ENCODE measurements around the gene PIK3R2. TPM values are rescaled to one million over a fixed set of nuclear protein-coding genes. Genes with fewer than 3 reads are reported as not detected.

Gene PIK3R2
- total and polyA plus RNA-seq, 2 of the 8 experiments (the other 6 are each of a cell fraction or from before 2014, with no cell fraction given): 21.7 to 57.1 TPM

- H3K4me1 ChIP-seq (replicated peaks in 1 of 4; ENCODE audit: control insufficient read depth in 3 of 4, insufficient read depth in 4 of 4, low read length in 3 of 4): peaks cover 0 to 7% (median 2%) of the 10 kb centered on the region in 4 experiments; a peak in 4 of 7 replicates
- no peak overlapping the region for H3K27ac ChIP-seq (ENCODE audit: low read depth, low read length)
- peaks cover 0 to 8% (median 3%) of the 10 kb centered on the region in 4 experiments; a peak in 3 of 8 replicates for H3K36me3 ChIP-seq (ENCODE audit: control insufficient read depth in 2 of 4, insufficient read depth in 4 of 4, low read length in 3 of 4)
- H2AFZ ChIP-seq (ENCODE audit: low read length): no peak overlapping the region
- H3K23me2 ChIP-seq (ENCODE audit: low read depth, low read length): peaks cover 13% of the 10 kb centered on the region
- H2BK12ac ChIP-seq (ENCODE audit: low read depth, low read length): no peak overlapping the region
- no peak overlapping the region for H3K23ac ChIP-seq (ENCODE audit: insufficient read length)
- no peak overlapping the region for H3K4me3 ChIP-seq (ENCODE audit: extremely low read depth in 1 of 4, insufficient read depth in 2 of 4, low read depth in 3 of 4, low read length in 4 of 4)
- no peak overlapping the region for H3K18ac ChIP-seq (ENCODE audit: extremely low read depth, low read length)
- no peak overlapping the region for H3K4ac ChIP-seq (replicated peaks; ENCODE audit: insufficient read length, low read depth, low read length)
- no peaks in the 10 kb centered on the region; a peak in 1 of 4 replicates for H3K79me2 ChIP-seq (ENCODE audit: control insufficient read depth in 1 of 2, insufficient read depth in 2 of 2, low read length in 2 of 2)
- POLR2A ChIA-PET (ENCODE audit: partially characterized antibody): interaction anchor here (0.6 to 2.0 kb wide), 7 partner anchors 9 to 132 kb away, joined by 3 to 7 read pairs (median 4); no protein-coding TSS in a partner anchor
- no peak overlapping the region for H2BK5ac ChIP-seq (ENCODE audit: low read depth, low read length)
- H2AK5ac ChIP-seq (ENCODE audit: low read depth, low read length): no peak overlapping the region
- DNase-seq (ENCODE audit: low read depth in 1 of 2, low spot score in 2 of 2) (no peak), FAIRE-seq (no peak)
- peak overlapping the region in 1 of 2 experiments; percentile 90; a peak in 1 of 4 replicates for H3K4me2 ChIP-seq (ENCODE audit: insufficient read depth in 1 of 2, low read depth in 2 of 2, low read length in 2 of 2)
- H2BK15ac ChIP-seq (ENCODE audit: low read length): no peak overlapping the region; the same call in 1 of the 2 replicates
- H4K8ac ChIP-seq (ENCODE audit: extremely low read depth, insufficient read depth, low read length): no peak overlapping the region
- TF ChIP-seq CHD1 (IDR thresholded peaks at IDR 0.05; ENCODE audit: low read depth, low read length) (no peak), HDAC6 (IDR thresholded peaks at IDR 0.05; ENCODE audit: low read depth, low read length) (no peak), YY1 (IDR thresholded peaks at IDR 0.05; ENCODE audit: low read depth, low read length) (no peak), CEBPB (IDR thresholded peaks at IDR 0.05; ENCODE audit: low read depth, low read length) (no peak), SP1 (IDR thresholded peaks at IDR 0.05; ENCODE audit: low read depth, low read length) (no peak), SUZ12 (IDR thresholded peaks at IDR 0.05; ENCODE audit: low read length) (no peak), SRF (IDR thresholded peaks at IDR 0.05; ENCODE audit: low read depth, low read length) (no peak), SIRT6 (IDR thresholded peaks at IDR 0.05; ENCODE audit: low read length) (no peak), RFX5 (IDR thresholded peaks at IDR 0.05; ENCODE audit: borderline replicate concordance, low read depth, low read length) (no peak), RNF2 (IDR thresholded peaks at IDR 0.05; ENCODE audit: borderline replicate concordance, low read depth, low read length, missing control alignments, poor library complexity, severe bottlenecking) (no peak), RAD21 (IDR thresholded peaks at IDR 0.05 in 1 of 2, conservative IDR thresholded peaks at IDR 0.05 in 1 of 2; ENCODE audit: low read depth in 2 of 2, low read length in 2 of 2) (no peak), BRCA1 (IDR thresholded peaks at IDR 0.05; ENCODE audit: low read depth, low read length) (no peak)
- no peak overlapping the region; a peak in 1 of 7 replicates for H3K9ac ChIP-seq (replicated peaks in 1 of 4; ENCODE audit: extremely low read depth in 1 of 4, low read depth in 3 of 4, low read length in 3 of 4)
- H3K56ac ChIP-seq (replicated peaks; ENCODE audit: insufficient read length, low read depth, low read length): no peak overlapping the region
- H4K20me1 ChIP-seq (replicated peaks in 1 of 2; ENCODE audit: control insufficient read depth in 1 of 2, insufficient read depth in 2 of 2, low read length in 2 of 2): peaks cover 6 to 8% of the 10 kb centered on the region in 2 experiments
- peaks cover 2% of the 10 kb centered on the region; the same call in 1 of the 2 replicates for H3K79me1 ChIP-seq (ENCODE audit: low read depth, low read length)
- H2BK120ac ChIP-seq (replicated peaks; ENCODE audit: low read depth, low read length): no peak overlapping the region
- CTCF ChIA-PET (ENCODE audit: partially characterized antibody): interaction anchor here (0.9 to 3.0 kb wide), 13 partner anchors 8 to 237 kb away, joined by 3 to 29 read pairs (median 5); no protein-coding TSS in a partner anchor
- no peak overlapping the region for H4K91ac ChIP-seq (replicated peaks; ENCODE audit: insufficient read length, low read length)
- no peak overlapping the region for H3K14ac ChIP-seq (ENCODE audit: insufficient read length)
- WGBS, 2 experiments (ENCODE audit: extremely low coverage in 1 of 2, insufficient coverage in 1 of 2, insufficient read length in 1 of 2, insufficient replicate concordance in 2 of 2, low coverage in 1 of 2, low lambda C conversion rate in 2 of 2, missing lambda C conversion rate in 1 of 2): 90% methylated on average over 18 of the region's 18 CpGs; no CpG with 5 or more reads in 1 of the 2 experiments
- H3K9me3 ChIP-seq (ENCODE audit: insufficient read depth in 2 of 2, low read depth in 1 of 2, low read length in 1 of 2): no peaks in the 10 kb centered on the region
- H3K27me3 ChIP-seq (replicated peaks in 1 of 4; ENCODE audit: control insufficient read depth in 3 of 4, extremely low read depth in 1 of 4, insufficient read depth in 3 of 4, low read length in 3 of 4): no peaks in the 10 kb centered on the region
- no peak overlapping the region for H2BK20ac ChIP-seq (ENCODE audit: low read length)
- no peak overlapping the region for H4K5ac ChIP-seq (ENCODE audit: insufficient read length, low read depth, low read length)
Observed at GRCh38 chr19:18150776-18151624, 2.0 kb upstream of the PIK3R2 start.
